GM11168 (cell line): Measurements from ENCODE around the gene PRKCZ.
"Not testable (repeated sequence)": the region's sequence is repeated elsewhere in the genome, so short reads cannot be mapped to it uniquely, and the experiment has no call there.

Experiments used
- in situ Hi-C: fragments of 300-500 bp; cut with MboI; formaldehyde crosslinking; loops from one replicate; pipeline ENCODE4 v1.12.0; 2022; ENCODE audit warnings: low sequenced_read_pairs; ENCODE audit not compliant: unreplicated experiment

Gene PRKCZ

DNA sequence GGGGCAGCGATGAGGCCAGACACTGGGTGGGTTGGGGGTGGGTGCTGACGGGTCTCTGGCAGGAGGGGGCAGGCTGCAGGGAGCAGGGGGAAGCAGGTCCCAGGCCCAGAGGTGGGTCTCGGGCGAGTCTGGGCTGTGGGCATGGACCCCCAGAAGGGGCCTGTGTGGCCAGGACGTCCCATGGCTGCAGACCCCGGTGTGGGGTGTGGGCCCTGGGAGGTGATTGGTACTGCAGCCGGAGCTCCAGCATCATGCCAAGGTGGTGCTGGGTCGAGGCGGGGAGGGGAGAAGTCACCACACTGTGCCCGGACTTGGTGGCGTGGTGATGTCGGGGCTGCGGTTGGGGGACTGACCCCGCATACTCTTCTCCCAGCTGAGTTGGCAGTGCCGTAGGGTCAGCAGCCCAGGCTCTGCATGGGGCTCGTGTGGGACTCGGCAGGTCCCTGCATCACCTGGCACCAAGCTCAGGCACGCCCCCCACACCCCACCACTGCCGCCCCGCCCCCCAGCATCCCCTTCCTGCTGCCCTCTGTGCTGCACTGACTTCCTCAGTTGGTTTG, 31.2 kb downstream of the PRKCZ start:
- in situ Hi-C loops, result no loop called here

DNA sequence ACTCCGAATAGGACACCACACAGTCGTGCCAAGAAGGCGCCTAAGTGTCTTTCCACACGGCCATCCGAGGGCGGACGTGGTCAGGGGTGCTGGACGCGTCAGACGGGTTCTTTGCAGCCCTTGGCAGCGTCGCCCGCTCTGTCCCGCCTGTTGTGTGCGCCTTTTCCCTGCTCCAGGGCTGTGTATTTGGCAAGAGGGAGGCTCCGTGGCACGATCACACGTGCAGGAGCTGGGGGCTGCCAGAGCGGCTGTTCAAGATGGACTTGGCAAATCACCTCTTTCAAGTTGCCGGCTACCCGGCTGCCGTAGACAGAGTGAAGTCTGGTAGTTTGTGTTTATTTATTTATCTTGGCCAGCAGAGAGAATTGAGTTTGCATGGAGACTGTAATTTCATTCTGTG, 31.9 kb downstream of the PRKCZ start:
- in situ Hi-C loops, result no loop called here

DNA sequence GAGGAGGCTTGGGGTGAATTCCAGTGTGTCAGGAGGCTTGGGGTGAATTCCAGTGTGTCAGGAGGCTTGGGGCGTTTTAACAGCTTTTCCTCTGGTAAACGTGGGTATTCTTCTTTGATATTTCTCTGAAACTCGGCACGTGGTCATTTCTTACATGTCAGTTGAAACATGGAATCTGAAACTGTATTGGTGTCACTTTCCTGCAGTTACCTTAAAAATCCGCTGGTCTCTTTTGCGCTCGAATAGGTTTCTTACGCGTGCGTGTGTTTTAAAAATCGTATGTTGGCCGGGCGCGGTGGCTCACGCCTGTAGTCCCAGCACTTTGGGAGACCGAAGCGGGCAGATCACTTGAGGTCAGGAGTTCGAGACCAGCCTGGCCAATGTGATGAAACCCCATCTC, 33.5 kb downstream of the PRKCZ start:
- in situ Hi-C loops, result no loop called here

DNA sequence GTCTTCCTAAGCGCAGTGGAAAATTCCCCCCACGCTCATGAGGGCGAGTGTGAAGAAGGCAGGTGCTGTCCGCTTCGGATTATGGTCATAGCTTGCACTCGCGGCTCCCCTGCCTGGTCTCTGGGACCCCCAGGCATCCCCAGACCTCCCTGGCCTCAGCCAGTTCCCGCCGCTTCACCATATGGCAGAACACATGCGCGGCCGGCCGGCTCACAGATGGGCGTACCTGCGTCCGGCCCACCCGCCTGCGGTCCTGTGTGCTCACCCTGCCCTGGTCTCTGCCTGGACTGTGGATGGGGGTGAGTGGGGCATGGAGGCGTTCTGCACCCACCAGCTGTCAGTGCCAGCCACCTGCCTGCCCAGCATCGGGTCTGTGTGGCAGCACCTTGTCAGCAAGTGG, 34.1 kb downstream of the PRKCZ start:
- in situ Hi-C loops, result no loop called here

DNA sequence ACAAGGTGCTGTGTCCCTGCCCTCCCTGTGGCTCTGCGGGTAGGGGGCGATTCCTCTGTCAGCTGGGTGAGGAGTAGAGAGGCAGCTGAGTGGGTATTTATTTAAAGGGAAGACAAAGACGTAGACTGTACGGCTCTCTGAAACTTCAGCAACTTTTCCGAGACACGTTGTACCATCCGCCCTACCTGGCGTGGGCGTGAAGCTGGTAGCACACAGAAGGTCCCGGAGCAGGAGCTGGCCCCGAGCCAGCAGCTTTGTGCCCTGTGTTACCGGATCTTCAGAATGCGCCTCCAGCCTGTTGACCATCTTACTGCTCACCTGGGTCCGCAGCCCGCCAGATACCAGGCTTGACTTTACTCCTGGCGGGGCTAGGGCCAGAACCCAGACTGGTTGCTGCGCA, 34.9 kb downstream of the PRKCZ start:
- in situ Hi-C loops, result no loop called here

DNA sequence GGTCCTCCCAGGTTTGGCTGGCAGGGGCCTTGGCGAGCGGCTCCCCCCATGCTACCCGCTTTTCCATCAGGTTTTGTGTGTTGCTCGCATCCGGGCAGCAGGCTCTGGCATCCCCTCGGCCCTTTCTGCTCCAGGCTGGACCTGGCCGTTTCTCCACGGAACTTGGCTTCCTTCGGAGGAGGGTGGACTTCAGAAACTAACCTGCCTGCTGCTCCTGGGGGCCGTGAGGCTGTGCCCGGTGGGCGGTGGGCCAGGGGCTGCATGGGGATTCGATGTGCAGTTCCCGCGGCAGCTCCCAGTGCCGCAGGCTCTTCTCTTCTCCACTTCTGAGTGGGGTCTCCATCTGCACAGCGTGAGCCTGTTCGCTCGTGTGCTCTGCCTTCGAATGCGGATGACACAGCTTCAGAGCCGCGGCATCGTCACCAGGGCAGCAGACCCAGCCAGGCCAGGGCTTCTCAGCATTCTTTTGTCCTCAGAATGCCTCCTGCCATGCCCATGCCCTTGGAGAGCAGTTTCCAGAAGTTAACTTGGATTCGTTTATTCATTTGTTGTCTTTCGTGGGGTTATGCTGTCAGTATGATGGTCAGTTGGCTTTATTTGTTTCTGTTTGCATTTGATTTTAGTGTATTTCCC, 36.4 kb downstream of the PRKCZ start:
- in situ Hi-C loops, result no loop called here

DNA sequence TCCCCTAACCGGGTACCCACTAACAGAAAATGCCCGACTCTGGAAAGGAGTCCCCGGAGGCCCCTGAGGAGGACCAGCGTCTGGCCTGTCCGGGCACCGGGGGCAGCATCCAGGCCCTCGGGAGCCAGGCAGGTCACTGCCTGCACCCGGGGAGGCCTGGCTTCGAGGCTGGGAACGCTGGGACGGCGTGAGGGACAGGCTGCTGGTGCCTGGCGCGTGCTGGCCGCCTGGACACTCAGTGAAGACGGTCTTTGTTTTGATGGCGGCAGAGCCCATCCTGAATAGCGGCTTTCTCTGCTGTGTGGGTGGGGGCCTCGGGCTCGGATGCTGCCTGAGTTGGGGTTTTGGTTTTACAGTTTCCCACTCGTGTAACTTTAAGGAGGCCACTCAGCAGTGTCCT, 37.6 kb downstream of the PRKCZ start:
- in situ Hi-C loops, result no loop called here

DNA sequence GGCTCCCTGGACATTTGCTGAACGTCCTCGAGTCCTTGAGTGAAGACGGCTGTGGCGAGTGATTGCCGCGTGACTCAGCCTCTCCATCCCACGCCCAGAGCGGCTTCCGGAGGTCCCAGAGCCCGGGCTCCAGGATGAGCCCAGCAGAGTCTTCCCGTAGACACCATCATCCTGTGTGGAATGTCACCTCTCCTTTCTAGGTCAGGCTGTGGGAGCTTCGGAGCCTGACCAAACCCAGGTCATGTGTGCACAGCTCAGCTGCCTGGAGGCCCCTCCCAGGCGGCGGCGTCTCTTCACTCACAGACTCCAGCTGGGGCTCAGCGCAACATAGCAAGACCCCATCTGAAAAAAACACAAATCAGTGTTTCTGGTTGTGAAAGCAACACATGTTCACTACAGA, 38.2 kb downstream of the PRKCZ start:
- in situ Hi-C loops, result no loop called here

DNA sequence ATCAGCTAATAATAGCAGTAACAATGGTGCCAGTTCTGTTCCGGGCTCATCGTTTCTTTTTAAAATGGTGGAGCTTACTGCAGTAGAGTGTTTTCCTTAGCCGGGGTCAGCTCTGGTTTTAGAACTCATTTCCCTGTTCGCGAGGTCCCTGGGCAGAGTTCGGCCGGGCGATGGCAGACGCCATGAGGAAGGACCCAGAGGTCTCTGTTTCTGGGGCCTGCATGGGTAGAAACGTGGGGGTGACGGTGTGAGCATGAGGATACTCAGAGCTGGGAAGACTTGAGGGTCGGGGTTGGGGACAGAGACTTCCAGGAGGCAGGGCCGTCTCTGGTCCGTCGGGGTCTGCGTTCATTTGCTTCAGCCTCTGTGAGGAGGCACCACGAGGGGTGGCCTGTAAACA, 38.8 kb downstream of the PRKCZ start:
- in situ Hi-C loops, result no loop called here

DNA sequence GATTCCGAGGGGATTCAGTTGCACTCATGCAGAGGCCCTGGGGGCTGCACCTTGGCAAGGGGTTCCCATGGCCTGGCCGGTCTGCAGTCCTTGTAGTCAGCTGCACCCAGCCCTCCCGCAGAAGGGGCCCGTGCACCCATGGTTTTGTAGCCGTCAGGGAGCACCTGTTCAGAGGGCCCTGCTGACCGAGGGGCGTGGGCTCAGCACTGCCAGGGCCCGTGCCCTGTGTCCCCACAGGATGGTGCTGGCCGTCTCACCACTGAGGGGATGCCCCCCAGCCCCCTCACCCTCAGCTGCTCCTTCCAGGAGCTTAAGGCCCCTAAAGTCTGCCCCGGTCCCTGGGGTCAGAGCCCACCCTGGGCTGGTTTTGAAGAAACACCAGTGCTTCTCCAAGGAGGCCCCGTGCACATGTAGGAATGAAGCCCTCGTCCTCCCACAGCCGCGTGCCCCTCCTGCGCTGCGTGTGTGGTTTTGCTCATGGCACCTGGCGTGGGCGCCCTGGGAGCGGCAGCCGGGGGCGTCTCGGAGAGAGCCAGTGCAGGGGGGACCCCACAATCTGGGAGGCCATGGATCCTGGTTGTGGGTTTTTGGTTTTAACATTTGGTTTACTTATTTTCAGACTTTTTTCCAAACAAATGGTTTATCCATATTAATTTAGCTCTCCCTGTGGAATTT, 40.1 kb downstream of the PRKCZ start:
- in situ Hi-C loops, result no loop called here

DNA sequence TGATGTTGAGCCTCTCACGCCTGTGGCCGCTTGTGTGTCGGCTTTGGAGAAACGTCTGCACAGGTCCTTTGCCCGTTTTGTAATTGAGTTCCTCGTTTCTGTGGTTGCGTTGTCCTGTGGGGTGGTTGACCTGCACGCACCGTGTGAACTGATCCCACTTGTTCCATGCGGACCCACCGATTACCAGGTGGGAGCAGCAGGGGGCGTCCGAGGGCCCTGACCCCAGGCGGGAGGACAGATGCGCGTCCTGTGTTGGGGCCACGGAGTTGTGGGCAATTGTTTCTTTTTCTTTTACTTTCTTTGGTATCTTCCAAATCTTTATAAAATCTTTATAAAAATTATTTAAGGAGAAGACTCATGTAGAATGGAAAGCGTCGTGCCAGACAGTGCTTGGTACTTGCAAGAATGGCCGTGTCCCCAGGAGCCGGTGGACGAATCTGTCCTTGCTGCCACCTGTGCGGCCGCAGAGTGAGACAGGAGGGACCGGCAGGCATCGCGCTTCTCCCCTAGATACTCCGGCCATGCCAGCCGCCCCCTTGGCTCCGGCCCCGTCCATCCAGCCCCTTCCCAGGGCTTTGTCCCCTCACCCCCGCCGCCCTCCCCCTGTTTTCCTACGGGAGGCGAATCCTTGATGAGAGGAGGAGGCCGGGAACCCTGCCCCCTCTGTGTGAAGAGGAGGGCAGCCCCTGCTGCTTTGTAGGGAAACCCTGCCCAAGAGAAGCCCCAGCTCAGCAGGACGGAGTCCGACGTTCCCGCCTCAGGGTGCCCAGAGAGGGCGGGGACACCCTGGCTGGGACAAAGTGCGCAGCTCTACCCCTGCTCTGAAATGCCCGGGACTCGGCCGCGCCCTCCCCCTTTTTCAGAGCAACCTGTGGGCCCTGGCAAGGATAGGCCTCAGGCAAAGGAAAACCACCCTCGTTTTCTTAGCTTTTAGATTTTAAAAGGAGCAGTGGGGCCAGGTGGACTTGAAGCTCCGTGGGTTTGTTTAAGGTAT, 41.7 kb downstream of the PRKCZ start:
- in situ Hi-C loops, result no loop called here

DNA sequence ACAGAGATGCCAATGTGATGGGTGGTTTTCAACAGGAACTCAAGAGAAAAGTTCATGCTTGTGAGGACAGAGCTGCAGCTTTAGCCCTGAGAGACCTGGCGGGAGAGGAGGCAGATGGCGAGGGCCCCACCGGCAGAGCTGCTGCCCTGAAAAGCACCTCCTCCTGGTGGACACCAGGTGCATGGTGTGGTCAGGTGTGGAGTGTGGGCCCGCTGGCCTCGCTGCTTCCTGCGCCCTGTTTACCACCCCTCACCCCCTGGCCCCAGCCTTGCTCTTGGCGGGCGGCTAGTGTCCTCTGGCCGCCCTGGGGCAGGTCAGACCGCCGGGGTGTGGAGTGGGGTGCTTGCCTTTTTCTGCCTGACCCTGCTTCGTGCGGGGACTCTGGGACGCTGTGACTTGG, 42.8 kb downstream of the PRKCZ start:
- in situ Hi-C loops, result no loop called here

DNA sequence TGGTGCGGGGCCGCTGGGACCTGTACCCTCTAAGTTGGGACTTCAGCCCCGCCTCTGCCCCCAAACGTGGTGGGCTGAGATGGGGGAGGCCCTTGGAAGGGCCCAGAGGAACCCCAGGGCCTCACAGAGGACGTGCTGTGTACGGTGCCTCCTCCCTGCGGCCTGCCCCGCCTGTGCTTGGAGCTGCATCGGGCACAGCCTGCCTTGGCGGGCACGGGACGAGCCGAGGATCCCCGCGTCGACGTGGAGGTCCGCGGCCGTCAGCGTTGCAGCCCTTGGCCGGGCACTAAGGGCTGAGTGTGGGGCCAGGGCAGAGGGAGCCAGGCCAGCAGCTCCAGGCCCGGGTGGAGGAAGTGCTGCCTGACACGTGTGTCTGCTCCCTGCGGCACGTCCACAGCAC, 43.4 kb downstream of the PRKCZ start:
- in situ Hi-C loops, result no loop called here

DNA sequence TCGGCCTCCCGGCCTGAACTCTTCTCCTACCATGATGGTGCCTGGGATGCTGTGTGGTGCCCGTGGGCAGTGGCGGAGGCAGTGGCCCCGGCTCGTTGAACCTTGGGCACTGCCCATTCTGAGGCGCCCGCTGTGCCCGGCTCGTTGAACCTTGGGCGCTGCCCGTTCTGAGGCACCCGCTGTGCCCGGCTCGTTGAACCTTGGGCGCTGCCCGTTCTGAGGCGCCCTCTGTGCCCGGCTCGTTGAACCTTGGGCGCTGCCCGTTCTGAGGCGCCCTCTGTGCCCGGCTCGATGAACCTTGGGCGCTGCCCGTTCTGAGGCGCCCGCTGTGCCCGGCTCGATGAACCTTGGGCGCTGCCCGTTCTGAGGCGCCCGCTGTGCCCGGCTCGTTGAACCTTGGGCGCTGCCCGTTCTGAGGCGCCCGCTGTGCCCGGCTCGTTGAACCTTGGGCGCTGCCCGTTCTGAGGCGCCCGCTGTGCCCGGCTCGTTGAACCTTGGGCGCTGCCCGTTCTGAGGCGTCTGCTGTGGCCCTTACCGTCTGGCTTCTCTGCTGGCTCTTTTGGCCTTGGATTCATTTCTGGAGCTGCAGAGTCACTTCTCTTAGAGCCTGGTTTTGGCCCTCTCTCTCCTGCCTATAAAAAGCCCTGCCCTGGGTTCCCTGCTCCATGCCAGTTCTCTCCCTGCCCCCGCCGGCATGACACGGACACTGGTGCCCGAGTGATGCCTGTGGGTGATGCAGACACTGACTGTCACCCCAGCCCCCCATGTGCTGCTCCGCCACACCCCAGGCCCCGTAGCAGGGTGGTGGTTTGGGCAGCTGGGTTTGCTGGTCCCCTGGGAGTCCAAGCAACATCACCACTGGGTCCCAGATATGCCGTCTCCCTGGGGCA, 44.3 kb downstream of the PRKCZ start:
- in situ Hi-C loops, result not testable (repeated sequence)

DNA sequence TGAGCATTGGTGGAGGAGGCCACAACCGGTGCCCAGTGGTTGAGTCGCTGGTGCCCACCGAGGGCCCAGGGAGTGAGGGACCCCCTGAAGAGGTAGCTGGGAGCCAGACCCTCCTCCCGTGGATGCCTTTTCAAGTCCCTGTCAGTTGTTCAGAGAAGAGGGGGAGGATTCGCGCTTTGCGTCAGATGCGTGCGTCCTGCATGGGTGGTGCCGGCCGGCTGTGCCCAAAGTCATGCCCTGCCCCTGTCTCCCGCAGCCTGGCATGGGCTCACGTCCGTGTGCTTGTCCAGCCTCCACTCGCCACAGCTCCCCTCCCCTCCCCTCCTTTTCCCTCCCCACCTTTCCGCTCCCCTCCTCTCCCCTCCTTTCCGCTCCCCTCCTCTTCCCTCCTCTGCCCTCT, 45.2 kb downstream of the PRKCZ start:
- in situ Hi-C loops, result no loop called here

DNA sequence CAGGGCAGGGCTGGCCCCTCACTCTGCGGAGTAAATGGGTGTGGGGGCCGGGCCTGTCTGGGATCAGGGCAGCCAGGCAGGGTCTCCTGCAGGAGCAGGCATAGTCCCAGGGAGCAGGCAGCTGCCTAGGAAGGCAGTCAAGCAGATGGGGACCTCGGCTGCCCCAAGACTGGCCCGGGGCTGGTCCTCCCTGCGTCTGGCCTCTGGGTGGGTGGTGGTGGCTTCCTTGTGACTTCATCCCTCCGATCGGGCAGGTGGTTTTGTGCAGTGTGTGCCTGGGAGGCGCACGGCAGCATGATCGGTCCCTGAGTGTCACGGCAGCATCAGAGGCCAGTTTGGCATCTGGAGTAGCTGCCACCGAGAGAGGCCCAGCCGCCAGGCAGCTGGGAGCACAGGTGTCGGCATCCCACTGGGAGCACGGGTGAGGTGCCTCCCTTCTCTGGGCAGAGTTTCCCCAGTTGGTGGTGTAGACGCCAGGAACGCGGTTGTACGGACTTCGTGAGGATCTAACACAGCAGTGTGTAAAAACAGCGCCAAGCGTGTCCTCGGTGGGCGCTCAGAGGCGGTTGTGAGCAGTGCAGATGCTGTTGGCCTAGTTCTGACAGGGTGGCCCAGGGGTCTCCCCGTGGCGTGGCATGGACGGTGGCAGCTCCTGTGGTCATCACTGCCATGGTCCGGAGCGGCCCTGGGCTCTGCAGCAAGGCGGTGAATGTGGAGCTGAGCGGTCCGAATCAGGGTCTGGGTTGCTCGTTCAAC, 45.9 kb downstream of the PRKCZ start:
- in situ Hi-C loops, result no loop called here

DNA sequence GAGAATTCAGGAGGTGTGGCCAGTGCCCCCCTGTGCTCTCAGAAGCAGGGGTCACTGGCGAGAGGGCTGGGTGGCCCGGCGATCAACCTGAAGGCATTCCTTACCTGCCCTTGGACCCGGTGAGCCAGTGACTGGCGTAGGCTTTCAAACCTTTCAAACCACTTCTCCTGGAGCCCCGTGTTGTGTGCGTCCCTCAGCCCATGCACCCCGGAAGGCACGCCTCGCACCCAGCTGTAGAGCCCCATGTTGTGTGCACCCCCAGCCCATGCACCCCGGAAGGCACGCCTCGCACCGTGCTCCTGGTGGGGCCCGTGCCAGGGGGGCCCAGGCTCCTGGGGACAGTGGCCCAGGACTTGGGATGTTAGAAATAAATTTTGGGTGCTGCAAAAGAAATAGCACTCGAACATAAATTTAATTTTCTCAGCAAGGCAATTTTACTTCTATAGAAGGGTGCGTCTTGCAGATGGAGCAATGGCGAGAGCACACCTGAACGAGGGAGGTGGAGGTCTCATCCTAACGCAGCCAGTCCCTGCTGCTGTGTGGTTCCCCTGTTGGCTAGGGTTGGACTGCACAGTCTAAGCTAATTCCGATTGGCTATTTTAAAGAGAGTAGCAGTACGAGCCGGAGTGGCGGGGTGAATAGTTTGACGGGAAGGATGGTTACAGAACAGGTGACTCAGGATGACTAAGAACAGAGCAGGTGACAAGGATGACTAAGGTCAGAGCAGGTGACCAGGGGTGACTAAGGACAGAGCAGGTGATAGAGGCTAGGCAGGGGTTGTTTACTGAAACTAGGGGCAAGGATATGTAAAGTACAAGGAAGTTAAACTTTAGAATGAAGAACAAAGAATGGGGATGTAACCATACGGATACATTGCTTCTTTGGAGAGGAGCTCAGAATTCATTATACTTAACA, 47.4 kb downstream of the PRKCZ start:
- in situ Hi-C loops, result no loop called here

DNA sequence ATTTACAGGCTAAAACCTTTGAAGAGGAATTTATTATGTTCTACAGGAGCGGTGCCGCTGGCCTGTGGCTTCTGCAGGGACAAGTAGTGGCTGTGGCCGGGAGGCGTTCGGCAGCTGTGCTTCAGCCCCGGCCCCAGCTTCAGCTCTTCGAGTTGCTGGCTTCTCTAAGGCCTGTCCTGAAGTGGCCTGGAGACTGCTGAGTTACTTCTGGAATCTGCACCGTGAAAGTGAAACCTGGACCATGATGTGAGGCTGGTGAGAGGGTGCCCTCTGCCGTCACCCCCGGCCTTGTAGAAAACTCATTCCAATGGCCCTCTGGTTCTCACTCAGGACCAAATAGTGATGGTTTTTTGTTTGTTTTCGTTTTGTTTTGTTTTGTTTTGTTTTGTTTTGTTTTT, 48.1 kb downstream of the PRKCZ start:
- in situ Hi-C loops, result no loop called here
